Vagina (tissue), 2 donors: Measurements from ENCODE around the gene ELP4.

Experiments
- CTCF ChIP-seq, 3 experiments: fragments of 450-650 bp in 2 of 3; fragments of 200-600 bp in 1 of 3; sonication (generic) in 1 of 3; IDR thresholded peaks; one replicate each; pipeline ENCODE4 v1.5.1; 2017 to 2019; ENCODE audit warnings: antibody characterized with exemption in 3 of 3, mild to moderate bottlenecking in 2 of 3, moderate library complexity in 2 of 3
- POLR2A ChIP-seq, 2 donors: fragments of 450-650 bp; IDR thresholded peaks; one replicate each; pipeline ENCODE4 v1.6.1; 2017; ENCODE audit warnings: antibody characterized with exemption in 2 of 2, mild to moderate bottlenecking in 2 of 2, moderate library complexity in 2 of 2
- POLR2AphosphoS5 ChIP-seq, 2 donors: sonication (generic); formaldehyde crosslinking; IDR thresholded peaks; one replicate each; pipeline ENCODE4 v1.9.0; 2017; ENCODE audit warnings: antibody characterized with exemption in 2 of 2, mild to moderate bottlenecking in 2 of 2, low read depth in 1 of 2; ENCODE audit not compliant: insufficient read depth in 1 of 2

GRCh38 chr11:31558001-31558400 is 48.4 kb downstream of the ELP4 start:
- TF ChIP-seq CTCF (IDR thresholded peaks at IDR 0.05), result no peak
- no peak for TF ChIP-seq POLR2AphosphoS5 (IDR thresholded peaks at IDR 0.05; ENCODE audit: insufficient read depth in 1 of 2, low read depth in 1 of 2)
- no peak for TF ChIP-seq POLR2A (IDR thresholded peaks at IDR 0.05)
